ENCODE data around the gene MPZL1. TPM values are rescaled to one million over a fixed set of nuclear protein-coding genes. Genes with fewer than 3 reads are reported as not detected.

MPZL1 gene
- total and polyA plus RNA-seq, 2 of the 8 experiments (the other 6 are each of a cell fraction or from before 2014, with no cell fraction given): 37.8 to 120 TPM

DNA sequence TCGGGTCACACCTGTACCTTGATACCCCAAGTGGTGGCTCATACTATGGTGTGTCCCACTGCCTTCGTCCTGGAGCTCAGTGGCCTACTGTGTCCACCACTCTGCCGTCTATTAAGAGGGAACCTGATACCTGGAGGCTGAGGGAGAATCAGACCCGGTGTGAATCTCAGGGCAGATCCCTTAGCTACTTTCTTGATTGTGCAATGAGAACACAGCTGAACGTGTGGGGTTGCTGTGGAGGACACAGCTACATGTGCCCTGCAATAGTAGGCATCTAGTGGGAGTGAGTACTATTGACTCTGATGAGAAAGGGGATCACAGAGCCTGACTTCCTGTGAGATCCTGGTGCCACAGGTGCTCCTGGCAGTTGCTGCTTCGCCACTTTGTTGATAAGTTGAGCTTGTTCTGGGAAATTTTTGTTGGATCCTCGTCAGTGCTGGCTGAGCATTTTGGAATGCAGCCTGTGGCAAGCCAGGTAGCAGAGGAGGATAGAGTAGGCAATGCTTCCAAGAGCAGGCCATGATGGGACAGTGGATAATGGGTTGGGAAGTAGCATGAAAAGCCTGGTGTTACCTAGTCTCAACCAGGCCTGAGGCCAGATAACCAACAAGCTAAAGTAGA lies 28.2 kb upstream of the MPZL1 start (continued):
- no peak for TF ChIP-seq CHD7 (IDR thresholded peaks at IDR 0.05; ENCODE audit: insufficient replicate concordance, low read length)
